Heart right ventricle (tissue), 16 donors: ENCODE results near the gene EN2. TPM values are rescaled to one million over a fixed set of nuclear protein-coding genes. Genes with fewer than 3 reads are reported as not detected.

Experiments used
- ATAC-seq, 8 donors: fragments of 200-7000 bp; cut with Tn5 transposase; one replicate each; pipeline ENCODE4 v1.9.1; 2020; ENCODE audit warnings: mild to moderate bottlenecking in 8 of 8, moderate library complexity in 8 of 8, moderate number of reproducible peaks in 1 of 8
- DNase-seq, 2 donors: peaks; one replicate each; pipeline ENCODE4 v3.0.0-alpha.2; 2020
- H3K27ac ChIP-seq, 10 donors: fragments of 200-600 bp; sonication (generic) in 2 of 10; one replicate each; pipeline versions ENCODE4 v1.5.0 to v1.8.0; 2020 to 2022; ENCODE audit warnings: mild to moderate bottlenecking in 3 of 10
- H3K27me3 ChIP-seq, 7 donors: fragments of 200-600 bp; one replicate each; pipeline ENCODE4 v1.8.0; 2021 to 2022; ENCODE audit warnings: mild to moderate bottlenecking in 2 of 7
- H3K36me3 ChIP-seq, 9 donors: fragments of 200-600 bp; sonication (generic) in 1 of 9; one replicate each; pipeline versions ENCODE4 v1.5.0 to v1.8.0; 2020 to 2022; ENCODE audit warnings: mild to moderate bottlenecking in 2 of 9
- H3K4me1 ChIP-seq, 9 donors: fragments of 200-600 bp; sonication (generic) in 1 of 9; one replicate each; pipeline versions ENCODE4 v1.5.0 to v1.8.0; 2020 to 2022; ENCODE audit warnings: mild to moderate bottlenecking in 4 of 9
- H3K4me3 ChIP-seq, 10 donors: fragments of 200-600 bp; sonication (generic) in 2 of 10; one replicate each; pipeline versions ENCODE4 v1.5.0 to v1.8.0; 2020 to 2022; ENCODE audit warnings: mild to moderate bottlenecking in 7 of 10, moderate library complexity in 2 of 10
- H3K9me3 ChIP-seq, 11 donors: fragments of 200-600 bp in 10 of 11; sonication (generic) in 2 of 11; one replicate each; pipeline versions ENCODE4 v1.5.0 to v1.8.0; 2013 to 2022; ENCODE audit warnings: mild to moderate bottlenecking in 2 of 11, control low read depth in 1 of 11, moderate library complexity in 1 of 11
- WGBS, 2 donors: extraction: QIAGEN DNeasy Blood & Tissue Kit; methylation state at CpG; one replicate each; pipeline ENCODE4 v1.1.7; 2013; ENCODE audit warnings: inconsistent platforms in 1 of 2; 5-methylcytosine and 5-hydroxymethylcytosine counted together
- intact Hi-C, 10 donors: fragments of 100-400 bp; cut with DNase I; formaldehyde crosslinking; loops; one replicate each; pipeline versions ENCODE4 v1.11.1 to v1.14.2; 2022
- polyA plus RNA-seq, 2 donors: library from polyadenylated mRNA; stranded (reverse); fragments of 200-250 nt; gene quantifications; one replicate each; pipeline ENCODE4 v1.2.3, GENCODE V29; 2013
- total RNA-seq, 10 donors: library from RNA; stranded (reverse); fragmentation: NEBNext Ultra II Directional in 3 of 10; extraction: Animal tissue kit (Norgen Biotek cat#: 25700) in 3 of 10; gene quantifications; one replicate each; pipeline versions ENCODE4 v1.2.1 to v1.2.4, GENCODE V29; 2021 to 2023
- TF ChIP-seq, protein P1 (sequence below), 9 donors: fragments of 200-600 bp; sonication (generic) in 2 of 9; IDR thresholded peaks; one replicate each; pipeline versions ENCODE4 v1.5.0 to v1.8.0; 2021 to 2022; ENCODE audit warnings: antibody characterized with exemption in 9 of 9, mild to moderate bottlenecking in 5 of 9, moderate library complexity in 1 of 9
- donor health status: Arrhythmogenic right ventricular cardiomyopathy.
- donor health status: ischemic (EF 13 %, LVEDD 7.1; RV severe dilation, severe dysfunction).
- donor health status: healthy with polysubstance abuse.
- donor health status: DM: no; HTN: yes; CAD: no.
- donor health status: DM: no; HTN: no; CAD: no.
- donor health status: ischemic (EF 25% LVEDD 6.9; RV normal size, moderate dysfunction).
- donor health status: ischemic (EF 25% LVEDD 5.7; RV mildly dilated, moderate dysfunction).
- donor health status: healthy.
- donor health status: DM: yes; HTN: yes; CAD: no.
- donor health status: Ischemic cardiomyopathy.
- donor health status: ischemic (EF 35%, LVEDD 5.7; RV mildly dilated, moderate dysfunction).
- donor health status: nonischemic (EF 11% LVEDD 7.7; RV severe dilation, severe dysfunction).
- donor health status: DM: yes; HTN: yes; CAD: no.
- donor health status: PGD.
- donor health status: ischemic (EF 29% LVEDD 5.4; RV normal size, mild dysfunction).
- donor health status: nonischemic (EF 23%, LVEDD 6.1; RV moderate dilation, normal function).

EN2 gene
- total and polyA plus RNA-seq, 12 donors: 0.01 to 0.08 (median 0.07) TPM; not detected in 8

DNA sequence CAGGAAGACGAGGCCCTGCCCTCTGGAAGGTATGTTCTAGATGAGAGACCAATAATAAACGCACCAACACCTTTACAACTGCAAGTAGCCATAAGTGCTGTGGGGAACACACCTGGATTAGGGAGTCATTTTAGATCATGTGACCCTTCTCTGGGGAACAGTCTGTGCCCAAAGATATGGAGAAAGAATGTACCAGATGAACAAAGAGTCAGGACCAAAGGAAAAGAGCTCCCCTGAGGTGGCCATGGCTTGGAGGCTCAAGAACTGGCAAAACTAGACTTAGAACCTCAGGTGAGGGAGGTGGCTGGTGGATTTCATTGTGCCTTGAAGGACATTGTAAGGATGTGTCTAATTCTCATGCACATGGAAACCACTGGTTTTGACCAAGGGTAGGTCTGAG is 10.3 kb upstream of the EN2 start:
- Histone ChIP-seq H3K4me3 (no peak overlapping the region), H3K27me3 (peaks cover 44 to 98% (median 91%) of the 10 kb centered on the region in 7 donors), H3K4me1 (peaks cover 0 to 25% (median 16%) of the 10 kb centered on the region in 9 donors), H3K9me3 (no peaks in the 10 kb centered on the region), H3K36me3 (no peaks in the 10 kb centered on the region), H3K27ac (no peak overlapping the region)
- intact Hi-C loops: no loop called here
- DNase-seq (no peak), ATAC-seq (no peak)
- WGBS, 2 donors: 57 to 61% methylated on average over 2 of the region's 2 CpGs
- TF ChIP-seq, protein P1, sequence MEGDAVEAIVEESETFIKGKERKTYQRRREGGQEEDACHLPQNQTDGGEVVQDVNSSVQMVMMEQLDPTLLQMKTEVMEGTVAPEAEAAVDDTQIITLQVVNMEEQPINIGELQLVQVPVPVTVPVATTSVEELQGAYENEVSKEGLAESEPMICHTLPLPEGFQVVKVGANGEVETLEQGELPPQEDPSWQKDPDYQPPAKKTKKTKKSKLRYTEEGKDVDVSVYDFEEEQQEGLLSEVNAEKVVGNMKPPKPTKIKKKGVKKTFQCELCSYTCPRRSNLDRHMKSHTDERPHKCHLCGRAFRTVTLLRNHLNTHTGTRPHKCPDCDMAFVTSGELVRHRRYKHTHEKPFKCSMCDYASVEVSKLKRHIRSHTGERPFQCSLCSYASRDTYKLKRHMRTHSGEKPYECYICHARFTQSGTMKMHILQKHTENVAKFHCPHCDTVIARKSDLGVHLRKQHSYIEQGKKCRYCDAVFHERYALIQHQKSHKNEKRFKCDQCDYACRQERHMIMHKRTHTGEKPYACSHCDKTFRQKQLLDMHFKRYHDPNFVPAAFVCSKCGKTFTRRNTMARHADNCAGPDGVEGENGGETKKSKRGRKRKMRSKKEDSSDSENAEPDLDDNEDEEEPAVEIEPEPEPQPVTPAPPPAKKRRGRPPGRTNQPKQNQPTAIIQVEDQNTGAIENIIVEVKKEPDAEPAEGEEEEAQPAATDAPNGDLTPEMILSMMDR (IDR thresholded peaks at IDR 0.05): no peak

DNA sequence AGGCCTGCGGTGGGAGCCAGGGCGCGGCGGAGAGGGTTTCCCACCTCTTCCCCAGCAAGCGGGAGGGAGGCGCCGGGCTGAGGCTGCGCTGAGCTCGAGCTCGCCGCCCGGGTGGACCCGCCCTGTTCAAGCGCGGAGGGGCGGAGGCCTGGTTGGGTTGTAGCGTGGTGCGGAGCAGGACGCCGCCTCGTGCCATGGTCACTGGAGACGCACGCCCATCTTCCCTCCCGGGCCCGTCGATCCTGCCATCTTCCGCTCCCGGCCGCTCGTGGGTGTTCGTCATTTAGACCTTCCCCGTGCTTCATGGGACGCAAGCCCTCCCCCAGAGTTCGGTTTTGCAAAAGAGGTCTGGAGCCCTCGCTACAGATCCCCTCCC is 9.3 kb upstream of the EN2 start:
- TF ChIP-seq, protein P1 (IDR thresholded peaks at IDR 0.05): no peak
- DNase-seq (no peak), ATAC-seq (peak in 1 of 8 donors; percentile 51)
- Histone ChIP-seq H3K27me3 (peaks cover 53 to 98% (median 91%) of the 10 kb centered on the region in 7 donors), H3K27ac (no peak overlapping the region), H3K36me3 (no peaks in the 10 kb centered on the region), H3K9me3 (no peaks in the 10 kb centered on the region), H3K4me1 (peaks cover 0 to 27% (median 16%) of the 10 kb centered on the region in 9 donors), H3K4me3 (no peak overlapping the region)
- 1% methylated on average over 35 of the region's 35 CpGs for WGBS, 2 donors
- intact Hi-C loops: no loop called here

GRCh38 chr7:155449008-155449868 is 8.7 kb upstream of the EN2 start:
- intact Hi-C loops: no loop called here
- peak overlapping the region in 1 of 10 donors; percentile 12 for H3K4me3 ChIP-seq
- peaks cover 3 to 33% (median 22%) of the 10 kb centered on the region in 9 donors for H3K4me1 ChIP-seq
- DNase-seq (no peak), ATAC-seq (no peak)
- H3K27ac ChIP-seq: no peak overlapping the region
- H3K27me3 ChIP-seq: peaks cover 59 to 98% (median 91%) of the 10 kb centered on the region in 7 donors
- H3K36me3 ChIP-seq: no peaks in the 10 kb centered on the region
- 1 to 2% methylated on average over 68 to 69 of the region's 69 CpGs for WGBS, 2 donors
- TF ChIP-seq, protein P1 (IDR thresholded peaks at IDR 0.05): no peak
- H3K9me3 ChIP-seq: no peaks in the 10 kb centered on the region

GRCh38 chr7:155449869-155450557 is 7.9 kb upstream of the EN2 start:
- DNase-seq: no peak
- peaks cover 3 to 41% (median 27%) of the 10 kb centered on the region in 9 donors for H3K4me1 ChIP-seq
- no peak for ATAC-seq
- intact Hi-C loops: loop anchor here in 1 of 10 donors (10.0 kb wide), 1 partner anchor 65 kb away; no protein-coding TSS in a partner anchor
- 1 to 2% methylated on average over 52 of the region's 52 CpGs for WGBS, 2 donors
- H3K27ac ChIP-seq: no peak overlapping the region
- H3K4me3 ChIP-seq: peak overlapping the region in 1 of 10 donors; percentile 12
- H3K9me3 ChIP-seq: no peaks in the 10 kb centered on the region
- TF ChIP-seq, protein P1 (IDR thresholded peaks at IDR 0.05): no peak
- no peaks in the 10 kb centered on the region for H3K36me3 ChIP-seq
- peaks cover 67 to 98% (median 92%) of the 10 kb centered on the region in 7 donors for H3K27me3 ChIP-seq
